Stimulated activated CD8-positive, alpha-beta memory T cell treated with anti-CD3 and anti-CD28 coated beads, Interleukin-4, amount 100 ng/mL, for 24 hours (primary cell): ENCODE measurements around the gene MYO7A.

ENCODE experiments used
- DNase-seq: peaks from one replicate; pipeline ENCODE4 v3.0.0-alpha.2; 2020; ENCODE audit warnings: low read depth

Gene MYO7A

DNA sequence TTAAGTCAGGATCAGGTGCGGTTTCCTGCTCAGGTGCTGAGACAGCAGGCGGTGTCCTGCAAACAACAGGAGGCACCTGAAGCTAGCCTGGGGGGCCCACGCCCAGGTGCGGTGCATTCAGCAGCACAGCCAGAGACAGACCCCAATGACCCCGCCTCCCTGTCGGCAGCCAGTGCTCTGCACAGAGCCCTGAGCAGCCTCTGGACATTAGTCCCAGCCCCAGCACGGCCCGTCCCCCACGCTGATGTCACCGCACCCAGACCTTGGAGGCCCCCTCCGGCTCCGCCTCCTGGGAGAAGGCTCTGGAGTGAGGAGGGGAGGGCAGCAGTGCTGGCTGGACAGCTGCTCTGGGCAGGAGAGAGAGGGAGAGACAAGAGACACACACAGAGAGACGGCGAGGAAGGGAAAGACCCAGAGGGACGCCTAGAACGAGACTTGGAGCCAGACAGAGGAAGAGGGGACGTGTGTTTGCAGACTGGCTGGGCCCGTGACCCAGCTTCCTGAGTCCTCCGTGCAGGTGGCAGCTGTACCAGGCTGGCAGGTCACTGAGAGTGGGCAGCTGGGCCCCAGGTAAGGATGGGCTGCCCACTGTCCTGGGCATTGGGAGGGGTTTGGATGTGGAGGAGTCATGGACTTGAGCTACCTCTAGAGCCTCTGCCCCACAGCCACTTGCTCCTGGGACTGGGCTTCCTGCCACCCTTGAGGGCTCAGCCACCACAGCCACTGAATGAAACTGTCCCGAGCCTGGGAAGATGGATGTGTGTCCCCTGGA lies at the start of gene MYO7A:
Gene MYO7A, plus strand, starts transcription at position 327 of the 772 bp plus-strand sequence. CDS start 2,389 bp downstream, outside the sequence.
- DNase-seq = no peak

DNA sequence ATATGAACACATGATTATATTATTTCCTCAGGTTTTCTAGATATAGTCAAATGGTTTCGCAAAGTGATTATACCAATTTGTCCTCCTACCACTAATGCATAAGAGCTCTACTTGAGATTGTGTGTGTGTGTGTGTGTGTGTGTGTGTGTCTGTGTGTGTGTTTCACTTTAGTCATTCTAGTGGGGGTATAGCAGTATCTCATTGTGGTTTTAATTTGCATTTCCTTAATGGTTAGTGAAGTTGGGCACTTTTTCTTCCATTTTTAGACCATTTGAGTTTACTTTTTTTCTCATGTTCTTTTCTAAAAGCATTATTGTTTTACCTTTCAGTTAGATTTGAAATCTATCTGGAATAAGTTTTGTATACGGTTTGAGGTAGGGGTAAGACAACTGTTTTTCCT lies 48.4 kb upstream of the MYO7A start:
- DNase-seq = no peak

DNA sequence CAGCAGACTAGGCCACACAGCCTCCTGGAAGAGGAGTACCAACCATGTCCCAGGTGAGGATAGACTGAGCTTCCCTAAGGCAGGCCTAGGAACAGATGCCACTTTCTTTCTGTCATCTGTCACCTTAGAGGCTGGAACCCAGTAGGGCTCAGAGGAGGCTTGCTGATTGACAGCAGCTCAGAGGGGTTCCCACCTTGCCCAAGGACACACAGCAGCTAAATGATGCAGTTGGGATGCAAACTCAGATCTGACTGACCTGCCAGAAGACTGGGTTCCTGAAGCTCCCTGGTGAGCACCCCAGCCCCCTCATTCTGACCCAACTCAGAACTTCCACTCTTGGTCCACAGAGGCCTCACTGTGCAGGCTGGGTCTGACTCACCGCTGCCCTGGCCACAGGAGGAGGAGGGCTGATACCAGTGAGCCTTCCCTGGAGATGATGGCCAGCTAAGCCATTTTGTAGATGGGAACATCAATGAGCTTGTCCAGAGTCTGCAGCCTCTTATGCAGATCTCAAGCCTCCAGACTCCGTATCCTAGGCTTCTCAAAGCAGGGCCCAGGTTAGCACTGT lies 47.3 kb upstream of the MYO7A start:
- no peak for DNase-seq

DNA sequence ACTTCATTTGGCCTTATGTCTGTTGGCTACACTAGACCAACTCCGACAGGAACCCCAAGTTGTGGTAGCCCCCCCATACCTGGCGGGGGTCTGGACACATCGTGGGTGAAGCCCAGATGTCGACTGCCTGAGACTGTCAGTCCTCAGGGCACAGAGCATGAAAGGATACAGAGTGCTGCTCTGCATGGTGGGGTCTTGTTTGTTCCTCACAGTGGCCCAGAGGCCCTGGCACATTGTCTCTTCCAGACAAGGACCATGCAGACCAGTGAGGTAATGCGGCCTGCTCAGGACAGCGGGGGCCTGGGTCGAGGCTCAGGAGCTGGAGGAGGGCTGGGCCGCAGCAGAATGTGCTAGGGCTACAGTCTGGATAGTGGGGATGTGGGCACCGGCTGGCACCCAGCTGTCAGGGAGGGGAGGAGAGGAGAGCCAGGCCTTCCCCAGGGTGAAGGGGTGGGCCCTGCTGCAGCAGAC lies 46.6 kb upstream of the MYO7A start:
- DNase-seq = no peak

DNA sequence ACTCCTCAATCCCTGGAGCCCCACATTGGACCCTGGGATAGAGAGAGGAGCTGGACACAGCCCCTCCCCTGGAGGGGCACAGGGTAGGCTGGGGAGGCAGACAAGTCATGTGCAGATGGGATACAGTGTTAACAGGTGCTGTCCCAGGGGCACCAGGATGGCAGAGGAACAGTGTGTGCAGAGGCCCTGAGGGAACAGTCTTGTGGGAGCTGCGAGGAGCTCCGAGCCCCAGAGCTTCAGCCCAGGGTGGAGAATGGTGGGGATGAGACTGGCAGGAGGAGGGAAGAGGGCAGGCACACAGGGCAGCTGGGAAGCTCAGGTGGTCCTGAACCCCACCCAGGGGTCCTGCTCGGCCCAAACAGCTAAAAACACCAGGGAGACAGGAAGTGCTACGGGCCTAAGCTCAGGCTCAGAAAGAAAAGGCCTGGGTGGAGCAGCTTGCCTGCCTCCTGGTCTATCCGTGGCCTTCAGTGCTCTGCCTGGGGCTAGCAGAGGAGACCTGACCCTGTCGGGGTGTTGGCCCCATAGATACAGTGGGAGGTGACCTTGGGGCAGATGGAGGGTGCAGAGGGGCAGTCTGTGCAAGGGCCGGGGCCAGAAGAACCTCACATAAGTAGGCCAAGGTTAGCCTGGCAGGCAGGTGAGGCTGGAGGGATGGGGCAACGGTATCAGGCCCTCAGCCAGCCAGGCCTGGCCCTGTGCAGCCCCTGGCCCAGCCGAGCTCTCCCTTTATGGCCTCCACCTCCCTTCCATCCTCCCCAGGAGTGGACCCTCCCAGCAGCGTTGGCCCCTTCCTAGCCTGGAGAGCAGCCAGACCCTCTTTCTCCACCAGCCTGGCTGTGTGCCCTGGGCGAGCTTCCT lies 45.8 kb upstream of the MYO7A start:
- DNase-seq = no peak

DNA sequence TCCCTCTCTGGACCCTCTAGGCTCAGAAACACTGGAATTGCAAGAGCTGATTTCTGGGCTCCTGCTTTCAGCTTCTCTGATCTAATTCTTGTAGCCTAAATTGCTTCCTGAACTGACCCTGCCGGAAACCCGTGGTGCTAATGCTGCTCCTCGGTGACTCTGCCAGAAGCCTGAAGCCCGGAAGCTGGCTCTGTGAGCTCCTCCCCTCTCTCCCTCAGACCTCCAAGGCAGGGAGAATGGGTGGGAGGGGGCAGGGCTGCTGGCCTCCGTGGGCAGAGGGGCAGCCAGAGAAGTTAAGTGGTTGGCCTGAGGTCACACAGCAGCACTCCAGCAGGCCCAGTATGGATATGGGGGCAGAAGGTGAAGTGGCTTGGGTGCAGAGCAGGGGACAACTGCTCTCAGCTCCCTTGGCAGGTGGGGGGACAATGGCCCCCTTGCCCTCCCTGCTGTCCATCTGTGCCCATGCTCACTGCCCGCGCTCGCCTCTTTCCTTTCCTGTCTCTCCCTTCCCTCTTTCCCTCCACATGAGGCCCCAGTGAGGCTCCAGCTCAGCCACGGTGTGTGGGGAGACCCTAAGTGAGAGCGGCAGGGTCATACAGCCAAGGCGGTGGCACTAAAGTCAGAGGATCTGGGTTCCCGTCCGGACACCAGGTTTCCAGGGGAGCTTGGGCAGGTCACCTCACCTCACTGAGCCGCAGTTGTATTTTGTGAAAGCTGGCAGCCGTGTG lies 45.0 kb upstream of the MYO7A start:
- no peak for DNase-seq

DNA sequence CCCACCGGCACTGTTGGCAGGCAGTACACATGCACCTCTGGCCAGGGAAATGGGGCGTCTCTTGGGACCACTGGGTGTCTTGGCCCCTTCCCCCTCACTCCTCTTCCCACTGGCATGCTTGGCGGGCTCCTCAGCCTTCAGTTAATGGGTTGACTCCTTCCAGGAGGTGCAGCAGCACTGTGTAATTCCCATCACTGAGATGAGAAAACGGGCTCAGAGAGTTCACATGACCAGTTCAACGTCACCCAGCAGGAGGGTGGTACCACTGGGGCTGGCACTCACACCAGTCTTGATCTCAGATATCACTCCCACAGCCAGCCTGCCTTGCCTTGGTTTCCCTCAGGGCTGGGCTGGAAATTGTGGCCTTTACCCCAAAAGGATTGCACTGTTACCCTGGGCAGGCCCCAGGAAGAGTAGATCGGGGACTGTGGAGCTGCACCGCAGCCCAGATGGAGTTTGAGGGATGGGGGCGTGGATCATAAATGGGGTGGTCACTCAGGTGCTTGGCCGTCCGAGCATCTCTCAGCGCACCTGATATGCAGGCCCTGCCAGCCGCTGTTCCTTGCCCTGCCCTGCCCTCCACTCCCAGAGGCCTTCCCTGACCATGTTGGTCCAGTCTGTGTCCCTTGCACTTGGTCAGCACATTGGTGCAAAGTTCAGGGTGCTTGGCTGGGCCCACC lies 44.3 kb upstream of the MYO7A start:
- DNase-seq = no peak

DNA sequence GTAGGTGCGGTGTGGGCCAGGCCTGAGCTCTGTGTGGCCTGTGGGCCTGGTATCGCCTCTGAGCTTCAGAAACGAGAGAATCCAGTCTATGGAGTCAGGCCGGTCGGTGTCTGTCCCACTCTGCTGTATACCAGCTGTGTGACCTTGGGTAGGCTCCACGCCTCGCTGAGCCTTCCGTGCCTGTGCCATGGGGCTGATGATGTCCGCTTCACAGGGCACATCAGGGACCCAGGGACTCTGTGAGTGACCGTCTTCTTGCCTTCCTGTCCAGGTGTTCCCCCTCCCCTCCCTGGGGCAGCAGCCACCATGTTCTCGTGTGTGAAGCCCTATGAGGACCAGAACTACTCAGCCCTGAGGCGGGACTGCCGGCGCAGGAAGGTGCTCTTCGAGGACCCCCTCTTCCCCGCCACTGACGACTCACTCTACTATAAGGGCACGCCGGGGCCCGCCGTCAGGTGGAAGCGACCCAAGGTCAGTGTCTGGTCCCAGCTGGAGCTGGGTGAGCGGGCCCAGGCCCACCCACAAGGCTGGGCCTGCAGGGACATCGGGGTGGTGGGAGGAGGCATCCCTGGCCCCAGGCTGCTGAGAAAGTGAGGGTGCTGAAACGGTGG lies 43.4 kb upstream of the MYO7A start:
- DNase-seq = no peak

DNA sequence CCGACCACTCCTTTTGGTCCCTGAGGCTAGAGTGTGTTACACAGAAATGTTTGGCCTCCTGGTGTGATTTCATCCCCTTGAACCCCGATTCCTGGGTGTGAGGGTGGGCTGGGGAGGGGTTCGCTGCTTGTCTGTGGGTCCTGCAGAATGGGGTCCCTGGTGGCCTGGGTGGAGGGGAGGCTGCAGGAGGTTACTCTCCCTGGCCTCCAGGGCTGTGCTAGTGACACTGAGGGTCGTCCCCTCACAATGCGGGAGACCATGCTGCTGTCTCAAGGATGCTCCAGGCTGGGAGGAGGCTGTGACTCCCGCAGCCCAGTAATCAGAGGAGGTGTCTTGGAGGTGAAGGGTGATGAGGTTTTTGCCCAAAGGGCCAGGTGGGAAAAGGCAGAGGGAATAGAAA lies 42.4 kb upstream of the MYO7A start:
- no peak for DNase-seq

DNA sequence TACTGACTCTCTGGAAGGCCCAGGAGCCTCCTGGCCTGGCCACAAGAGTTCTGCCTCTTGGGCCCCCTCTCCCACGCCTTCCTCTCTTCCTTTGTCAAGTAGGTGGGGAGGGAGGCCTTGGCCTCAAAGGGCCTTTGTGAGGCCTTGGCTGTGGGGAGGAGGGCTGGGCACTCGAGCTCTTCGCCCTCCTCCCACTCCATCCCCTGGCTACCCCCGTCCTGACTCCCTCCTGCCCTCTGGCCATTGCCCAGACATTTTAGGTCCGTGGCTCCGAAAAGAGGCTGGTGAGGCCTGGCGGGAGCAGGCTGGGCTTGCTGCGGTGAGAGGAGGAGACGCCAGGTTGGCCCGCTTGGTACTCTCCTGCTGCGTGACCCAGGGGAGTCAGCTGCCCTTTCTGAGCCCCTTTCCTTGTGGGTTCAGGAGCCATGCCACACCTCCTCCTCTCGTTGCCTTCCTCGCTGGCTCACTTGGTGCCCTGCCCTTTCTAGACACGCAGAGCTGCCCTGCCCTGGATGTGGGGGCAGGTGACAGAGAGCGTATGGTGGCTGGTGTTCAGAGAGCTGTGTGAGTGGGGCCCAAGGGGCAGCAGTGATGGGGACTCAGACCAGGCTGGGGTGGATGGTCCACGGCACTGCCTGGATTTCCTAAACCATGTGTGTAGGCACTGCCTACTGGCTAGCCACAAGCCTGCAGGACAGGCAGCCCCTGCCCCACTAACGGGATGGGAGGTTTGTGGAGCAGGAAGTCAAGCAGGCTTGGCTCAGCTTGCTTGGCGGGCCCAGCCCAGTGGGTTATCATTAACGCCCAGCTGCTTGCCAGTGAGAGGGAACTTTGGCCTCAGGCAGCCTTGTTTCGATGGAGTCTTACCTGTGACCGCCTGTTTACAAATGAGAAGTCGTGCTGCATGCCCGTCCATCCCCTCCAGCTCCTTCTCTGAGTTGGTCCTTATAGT lies 41.2 kb upstream of the MYO7A start:
- DNase-seq = no peak

DNA sequence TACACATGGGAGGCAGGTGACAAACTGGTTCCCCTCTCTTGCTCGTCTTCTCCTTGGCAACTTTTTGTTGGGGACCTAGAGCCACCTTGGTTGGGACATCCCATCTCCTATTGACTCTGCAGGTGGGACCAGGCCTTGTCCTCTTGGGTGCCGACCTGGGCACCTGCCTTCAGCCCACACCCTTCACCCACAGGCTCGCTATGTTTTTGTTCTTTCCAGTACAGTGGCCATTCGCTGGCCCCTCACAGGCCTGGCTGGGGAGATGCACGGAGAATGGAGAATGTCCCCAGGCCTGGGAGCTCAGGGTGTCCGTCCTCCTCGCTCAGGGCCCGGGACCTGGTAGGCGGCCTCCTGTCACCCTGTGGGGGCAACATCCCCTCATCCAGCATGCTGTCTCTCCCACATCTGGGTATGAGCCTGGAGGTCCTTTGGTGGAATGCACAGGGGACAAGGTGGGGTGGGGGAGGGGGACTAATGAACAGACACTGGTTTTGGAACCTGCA lies 40.3 kb upstream of the MYO7A start:
- no peak for DNase-seq

DNA sequence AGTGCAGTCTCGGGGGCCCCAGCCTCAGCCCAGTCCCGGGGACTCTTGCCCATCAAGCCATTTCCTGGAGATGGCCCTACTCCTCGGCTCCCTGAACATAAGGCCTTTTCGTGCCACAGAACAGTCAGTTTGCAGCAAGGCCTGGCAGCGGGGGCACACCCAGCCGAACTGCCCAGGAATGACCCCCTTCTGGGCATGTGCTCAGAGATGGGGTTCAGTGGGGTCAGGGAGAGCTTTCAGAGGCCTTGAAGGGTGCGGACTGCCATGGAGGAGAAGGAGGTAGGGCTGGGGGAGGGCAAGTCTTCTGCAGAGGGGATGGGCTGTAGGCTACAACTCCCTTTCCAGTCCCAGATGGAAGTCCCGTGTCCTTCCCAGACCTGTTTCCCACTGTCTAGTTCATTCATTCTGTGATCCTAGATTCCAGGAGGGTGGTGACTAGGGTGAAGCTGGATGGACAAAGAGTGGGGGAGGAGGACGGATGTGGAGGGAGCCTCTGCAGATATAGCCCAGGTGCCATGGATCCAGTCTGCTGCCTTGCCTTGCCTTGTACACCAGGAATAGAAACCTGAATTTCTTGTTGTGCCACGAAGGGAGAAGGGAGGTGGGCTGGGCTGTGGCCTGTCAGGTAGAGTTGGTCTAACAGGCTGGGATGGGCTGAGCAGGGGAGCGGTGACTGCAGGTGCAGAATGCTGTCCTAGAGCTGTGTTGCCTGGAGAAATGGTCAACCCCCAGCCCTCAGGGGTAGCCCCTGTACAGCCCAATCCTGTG lies 39.6 kb upstream of the MYO7A start:
- DNase-seq = no peak

DNA sequence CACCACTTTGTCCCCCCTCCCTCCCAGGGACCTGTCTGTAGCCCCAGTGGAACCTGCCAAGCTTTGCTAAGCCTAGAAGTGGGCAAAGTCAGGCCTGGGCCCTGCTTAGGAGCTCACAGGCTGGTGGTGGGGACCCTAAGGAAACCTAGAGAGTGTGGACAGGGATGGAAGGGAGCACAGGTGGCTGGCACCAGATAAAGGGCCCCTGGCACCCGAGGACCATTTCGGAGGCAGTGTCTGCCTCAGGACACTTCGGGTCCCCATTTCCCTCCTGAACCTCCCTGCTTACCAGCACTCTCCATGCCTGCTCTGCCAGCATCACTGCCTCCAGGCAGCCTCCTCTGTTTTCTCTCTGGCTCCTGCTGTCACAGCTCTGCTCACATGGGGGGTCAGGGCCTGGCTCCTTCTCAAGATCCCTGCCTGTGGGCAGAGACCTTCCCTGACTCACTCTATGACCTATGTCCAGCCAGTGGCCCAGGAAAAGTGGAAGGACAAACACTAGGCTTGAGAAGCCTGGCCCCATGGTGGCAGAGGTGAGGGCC lies 39.0 kb upstream of the MYO7A start:
- no peak for DNase-seq

DNA sequence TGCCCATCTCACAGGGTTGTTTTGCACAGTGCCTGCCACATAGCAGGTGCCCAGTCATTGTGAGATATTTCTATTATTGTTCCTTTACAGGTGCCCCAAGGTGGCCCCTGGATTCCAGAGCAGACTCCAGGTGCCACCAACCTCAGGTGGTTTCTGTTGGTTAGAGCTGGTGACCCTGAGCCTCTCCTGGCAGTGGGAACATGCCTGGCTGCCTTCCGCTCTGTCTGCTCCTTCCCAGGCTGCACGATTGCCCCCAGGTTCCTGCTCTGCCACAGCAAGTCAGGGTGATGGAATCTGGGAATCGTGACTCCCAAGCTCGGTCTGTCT lies 38.0 kb upstream of the MYO7A start:
- no peak for DNase-seq

DNA sequence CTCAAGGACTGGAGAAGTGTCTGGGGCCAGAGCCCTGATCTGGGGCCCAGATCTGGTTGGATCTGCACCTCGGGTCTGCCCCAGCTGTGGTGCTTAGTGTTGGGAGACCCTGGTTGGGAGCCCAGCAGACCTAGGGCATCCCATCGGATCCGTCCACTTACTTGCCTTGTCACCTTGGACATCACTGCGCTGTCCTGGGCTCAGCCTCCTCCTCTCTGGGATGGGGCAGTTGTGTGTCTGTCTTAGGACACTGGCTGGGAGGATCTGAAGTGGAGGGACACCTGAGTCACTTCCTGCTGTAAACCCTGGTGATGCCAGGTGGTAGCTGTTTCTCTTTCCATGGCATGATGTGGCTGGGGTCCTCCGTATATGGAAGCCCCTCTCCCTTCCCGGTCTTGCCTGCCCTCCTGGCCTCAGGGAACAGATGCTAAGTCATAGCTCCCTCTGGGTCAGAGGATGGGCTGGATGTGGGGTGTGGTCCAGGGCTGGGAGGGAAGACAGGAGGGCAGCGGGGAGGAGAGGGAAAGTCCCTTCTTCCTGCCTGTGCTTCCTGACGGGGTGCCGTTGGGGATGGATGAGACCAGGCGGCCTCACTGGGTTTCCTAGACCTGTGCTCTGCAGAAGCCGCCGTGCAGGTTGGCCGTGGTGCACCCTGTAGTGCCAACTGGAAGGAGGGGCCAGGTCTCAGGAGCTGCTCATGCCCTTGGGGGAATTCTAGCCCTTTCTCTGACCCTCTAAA lies 37.5 kb upstream of the MYO7A start:
- DNase-seq = no peak

DNA sequence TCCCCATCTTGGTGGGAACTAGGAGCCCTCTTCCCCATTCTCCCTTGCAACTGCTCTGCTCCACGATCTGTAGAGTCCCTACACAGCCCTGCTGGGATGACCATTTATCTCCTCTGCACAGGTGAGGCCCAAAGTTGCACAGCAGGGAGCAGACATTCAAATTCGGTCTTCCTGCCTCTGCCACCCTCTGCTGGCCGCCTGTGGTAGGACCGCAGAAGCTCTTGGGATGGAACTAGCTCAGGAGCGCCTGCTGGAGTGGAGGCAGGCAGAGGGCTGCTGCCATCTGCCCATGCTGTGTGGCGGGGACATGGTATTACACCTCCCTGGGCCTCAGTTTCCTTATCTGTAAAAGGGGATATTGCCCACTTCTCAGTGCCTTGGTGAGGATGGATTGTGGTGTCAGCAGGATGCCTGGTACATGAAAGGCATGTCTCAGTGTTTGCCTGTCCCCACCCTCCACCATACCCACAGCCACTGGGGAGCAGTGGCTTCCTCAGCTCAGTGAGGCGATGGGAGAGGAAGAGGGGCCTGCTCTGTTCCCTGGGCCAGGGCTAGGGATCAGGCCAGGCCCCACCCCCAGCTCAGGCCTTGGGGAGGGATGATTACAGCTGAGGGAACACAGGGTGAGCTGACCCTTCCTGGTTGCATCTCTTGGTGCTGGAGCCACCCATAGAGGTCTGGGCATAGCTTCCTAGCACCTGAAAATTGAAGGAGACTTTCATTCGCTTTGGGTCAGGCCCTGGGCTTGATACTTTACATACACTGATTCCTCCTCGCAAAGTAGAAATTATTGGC lies 36.7 kb upstream of the MYO7A start:
- DNase-seq = peak; percentile 73

DNA sequence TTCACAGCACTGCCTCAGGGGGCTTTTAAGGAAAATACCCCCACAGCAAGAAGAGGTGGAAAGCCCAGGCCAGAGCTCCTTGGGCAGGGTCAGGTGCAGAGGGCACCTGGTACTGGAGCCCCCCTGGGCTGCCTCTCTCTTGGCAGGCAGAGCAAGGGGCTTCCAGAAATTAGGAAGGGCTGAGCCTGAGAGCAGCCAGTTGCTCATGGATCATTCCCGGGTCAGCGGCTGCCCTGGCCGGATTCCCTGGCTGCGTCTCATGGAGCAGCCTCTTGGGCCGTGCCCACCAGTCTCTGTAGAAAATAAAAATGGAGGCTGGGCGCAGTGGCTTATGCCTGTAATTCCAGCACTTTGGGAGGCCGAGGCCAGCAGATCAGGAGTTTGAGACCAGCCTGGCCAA lies 35.7 kb upstream of the MYO7A start:
- no peak for DNase-seq
